GM18907 (cell line): ENCODE results near the gene ST3GAL2.
"Not testable (repeated sequence)": the region's sequence is repeated elsewhere in the genome, so short reads cannot be mapped to it uniquely, and the experiment has no call there.

ENCODE experiments used
- ATAC-seq: cut with Tn5 transposase; IDR thresholded peaks from one replicate; pipeline ENCODE4 v1.9.1; 2021; ENCODE audit warnings: mild to moderate bottlenecking, moderate library complexity; ENCODE audit not compliant: unreplicated experiment

The ST3GAL2 gene

GRCh38 chr16:70349783-70350182, 89.1 kb downstream of the ST3GAL2 start:
- no peak for ATAC-seq

DNA sequence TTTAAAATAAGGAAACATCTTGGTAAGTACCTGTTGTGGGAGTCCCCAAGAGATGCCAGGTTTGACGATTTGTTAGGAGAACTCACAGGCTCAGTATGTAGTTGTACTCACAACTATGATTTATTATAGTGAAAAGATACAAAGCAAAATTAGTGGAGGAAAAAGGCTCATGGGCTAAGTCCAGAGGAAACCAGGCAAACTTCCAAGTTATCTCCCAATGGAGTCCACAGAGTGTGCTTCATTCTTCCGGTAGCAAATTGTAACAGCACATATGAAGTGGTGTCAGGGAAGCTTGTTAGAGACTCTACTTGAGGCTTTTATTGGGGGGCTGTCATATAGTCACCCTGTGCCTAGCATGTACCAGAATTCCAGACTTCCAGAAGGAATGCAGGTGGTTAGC, 89.9 kb downstream of the ST3GAL2 start:
- ATAC-seq, result no peak

DNA sequence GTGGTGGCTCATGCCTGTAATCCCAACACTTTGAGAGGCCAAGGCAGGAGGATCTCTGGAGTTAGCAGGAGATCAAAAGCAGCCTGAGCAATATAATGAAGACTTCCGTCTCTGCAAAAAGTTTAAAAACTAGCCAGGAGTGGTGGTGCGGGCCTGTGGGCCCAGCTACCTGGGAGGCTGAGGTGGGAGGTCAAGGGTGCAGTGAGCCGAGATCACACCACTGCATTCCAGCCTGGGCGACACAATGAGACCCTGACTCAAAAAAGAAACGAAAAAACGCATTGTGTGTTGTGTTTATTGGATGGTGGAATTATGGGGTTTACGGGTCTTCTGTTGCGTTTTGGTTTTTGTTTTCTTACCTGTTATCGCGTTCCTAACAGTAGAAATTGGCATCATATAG, 93.1 kb downstream of the ST3GAL2 start:
- ATAC-seq, result no peak

GRCh38 chr16:70342016-70342415, 96.9 kb downstream of the ST3GAL2 start:
- ATAC-seq, result no peak

DNA sequence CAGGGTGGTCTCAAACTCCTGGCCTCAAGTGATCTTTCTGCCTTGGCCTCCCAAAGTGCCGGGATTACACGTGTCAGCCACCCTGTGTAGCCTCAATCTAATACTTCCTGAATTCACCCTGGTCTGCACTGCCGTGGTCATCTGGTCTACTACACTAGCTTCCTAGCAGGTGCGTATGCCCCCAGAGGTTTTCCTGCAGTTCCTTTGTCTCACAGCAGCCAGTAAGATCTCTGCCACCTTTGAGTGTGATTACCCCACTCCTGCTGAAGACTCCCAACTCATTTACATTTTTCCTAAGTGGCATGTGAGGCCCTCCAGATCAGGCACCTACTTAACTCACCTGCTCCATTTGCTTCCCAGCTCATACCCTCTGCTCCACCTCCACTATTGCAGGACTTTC, 97.3 kb downstream of the ST3GAL2 start:
- ATAC-seq, result no peak

DNA sequence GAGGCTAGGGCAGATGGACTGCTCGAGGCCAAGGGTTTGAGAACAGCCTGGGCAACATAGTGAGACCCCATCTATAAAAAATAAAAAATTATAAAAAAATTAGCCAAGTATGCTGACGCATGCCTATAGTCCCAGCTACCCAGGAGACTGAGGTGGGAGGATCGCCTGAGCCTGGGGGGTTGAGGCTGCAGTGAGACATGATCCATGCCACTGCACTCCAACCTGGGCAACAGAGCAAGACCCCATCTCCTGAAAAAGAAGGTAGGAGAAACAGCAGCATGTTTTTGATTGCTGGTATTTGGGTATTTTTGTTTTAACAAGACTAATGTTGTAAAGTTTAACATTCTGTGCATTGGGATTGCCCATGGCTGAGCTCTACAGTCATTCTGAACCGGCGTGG, 101.1 kb downstream of the ST3GAL2 start:
- ATAC-seq, result no peak

- ATAC-seq, result not testable (repeated sequence)
Measured at GRCh38 chr16:70332728-70333127, 106.2 kb downstream of the ST3GAL2 start.

DNA sequence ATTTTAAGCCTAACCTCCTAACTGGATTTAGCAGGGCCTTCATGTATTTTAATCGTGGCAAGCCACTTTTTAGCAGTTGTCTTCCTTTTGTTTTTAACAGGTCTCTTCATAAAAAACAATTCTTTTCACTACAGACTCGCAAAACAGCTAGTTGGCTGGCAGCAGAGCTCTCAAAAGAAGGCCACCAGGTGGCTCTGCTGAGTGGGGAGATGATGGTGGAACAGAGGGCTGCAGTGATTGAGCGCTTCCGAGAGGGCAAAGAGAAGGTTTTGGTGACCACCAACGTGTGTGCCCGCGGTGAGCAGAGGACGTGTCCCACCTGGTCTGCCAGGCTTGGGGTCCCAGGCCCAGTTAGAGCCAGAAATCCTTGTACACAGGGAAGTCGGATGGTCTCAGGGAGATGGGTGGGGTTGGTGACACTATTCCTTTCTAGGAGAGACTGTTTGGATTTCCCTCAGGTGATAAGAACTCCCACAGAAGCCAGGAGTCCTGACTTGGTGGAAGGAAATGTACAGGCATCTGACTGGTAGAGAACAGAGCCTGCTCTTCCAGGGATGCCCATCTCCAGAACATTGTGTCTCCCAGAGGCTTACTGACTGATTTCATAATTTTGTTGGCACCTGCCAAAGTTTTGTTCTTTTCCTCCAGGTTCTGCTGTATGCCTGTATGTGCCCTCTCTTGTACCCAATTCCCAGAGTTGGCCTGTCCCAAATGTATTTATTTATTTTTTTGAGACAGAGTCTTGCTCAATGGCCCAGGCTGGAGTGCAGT, 107.1 kb downstream of the ST3GAL2 start:
- no peak for ATAC-seq

DNA sequence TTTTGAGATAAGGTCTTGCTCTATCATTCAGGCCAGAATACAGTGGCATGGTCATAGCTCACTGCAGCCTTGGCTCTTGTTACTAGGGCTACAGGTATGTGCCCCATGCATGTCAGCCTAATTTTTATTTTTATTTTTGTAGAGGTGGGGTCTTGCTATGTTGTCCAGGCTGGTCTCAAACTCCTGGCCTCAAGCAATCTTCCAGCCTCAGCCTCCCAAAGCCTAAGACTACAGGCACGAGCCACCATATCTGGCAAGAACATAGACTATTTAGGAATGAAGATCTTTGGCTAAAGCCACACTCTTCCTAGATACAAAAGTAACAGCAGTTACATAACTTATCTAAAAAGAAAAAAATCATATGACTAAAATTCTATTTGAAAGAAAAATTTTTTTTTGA, 107.8 kb downstream of the ST3GAL2 start:
- ATAC-seq, result no peak
